Measurements from ENCODE around the gene TCIRG1.

DNA sequence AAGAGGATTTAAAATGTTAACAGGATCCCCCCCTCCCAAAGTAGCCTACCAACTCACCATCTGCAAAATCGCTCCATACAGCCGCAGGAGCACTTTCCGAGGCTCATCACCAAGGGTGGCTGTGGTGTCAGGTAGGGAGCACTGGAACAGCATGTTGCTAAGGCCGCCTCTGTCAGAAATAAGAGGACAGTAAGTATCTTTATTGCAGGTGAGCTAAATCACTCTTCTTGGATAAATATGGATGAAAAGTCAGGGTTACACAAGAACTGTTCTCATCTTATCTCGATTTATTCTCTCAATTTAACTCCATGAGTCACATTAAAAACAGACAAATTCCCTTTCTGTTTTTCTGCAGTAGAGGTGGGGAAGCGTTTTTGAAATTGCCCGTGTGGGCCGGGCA, 58.1 kb downstream of the TCIRG1 start:
- TF ChIP-seq, protein P1, sequence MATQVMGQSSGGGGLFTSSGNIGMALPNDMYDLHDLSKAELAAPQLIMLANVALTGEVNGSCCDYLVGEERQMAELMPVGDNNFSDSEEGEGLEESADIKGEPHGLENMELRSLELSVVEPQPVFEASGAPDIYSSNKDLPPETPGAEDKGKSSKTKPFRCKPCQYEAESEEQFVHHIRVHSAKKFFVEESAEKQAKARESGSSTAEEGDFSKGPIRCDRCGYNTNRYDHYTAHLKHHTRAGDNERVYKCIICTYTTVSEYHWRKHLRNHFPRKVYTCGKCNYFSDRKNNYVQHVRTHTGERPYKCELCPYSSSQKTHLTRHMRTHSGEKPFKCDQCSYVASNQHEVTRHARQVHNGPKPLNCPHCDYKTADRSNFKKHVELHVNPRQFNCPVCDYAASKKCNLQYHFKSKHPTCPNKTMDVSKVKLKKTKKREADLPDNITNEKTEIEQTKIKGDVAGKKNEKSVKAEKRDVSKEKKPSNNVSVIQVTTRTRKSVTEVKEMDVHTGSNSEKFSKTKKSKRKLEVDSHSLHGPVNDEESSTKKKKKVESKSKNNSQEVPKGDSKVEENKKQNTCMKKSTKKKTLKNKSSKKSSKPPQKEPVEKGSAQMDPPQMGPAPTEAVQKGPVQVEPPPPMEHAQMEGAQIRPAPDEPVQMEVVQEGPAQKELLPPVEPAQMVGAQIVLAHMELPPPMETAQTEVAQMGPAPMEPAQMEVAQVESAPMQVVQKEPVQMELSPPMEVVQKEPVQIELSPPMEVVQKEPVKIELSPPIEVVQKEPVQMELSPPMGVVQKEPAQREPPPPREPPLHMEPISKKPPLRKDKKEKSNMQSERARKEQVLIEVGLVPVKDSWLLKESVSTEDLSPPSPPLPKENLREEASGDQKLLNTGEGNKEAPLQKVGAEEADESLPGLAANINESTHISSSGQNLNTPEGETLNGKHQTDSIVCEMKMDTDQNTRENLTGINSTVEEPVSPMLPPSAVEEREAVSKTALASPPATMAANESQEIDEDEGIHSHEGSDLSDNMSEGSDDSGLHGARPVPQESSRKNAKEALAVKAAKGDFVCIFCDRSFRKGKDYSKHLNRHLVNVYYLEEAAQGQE (IDR thresholded peaks at IDR 0.05; ENCODE audit: low read depth), result no peak
- TF ChIP-seq, protein P2, sequence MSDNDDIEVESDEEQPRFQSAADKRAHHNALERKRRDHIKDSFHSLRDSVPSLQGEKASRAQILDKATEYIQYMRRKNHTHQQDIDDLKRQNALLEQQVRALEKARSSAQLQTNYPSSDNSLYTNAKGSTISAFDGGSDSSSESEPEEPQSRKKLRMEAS (IDR thresholded peaks at IDR 0.05), result no peak
